GM18873 (cell line): Measurements from ENCODE around the gene TBPL1.
A peak's percentile ranks its signal among the peaks of the same experiment; 100 is the strongest.
"Not testable (repeated sequence)": the region's sequence is repeated elsewhere in the genome, so short reads cannot be mapped to it uniquely, and the experiment has no call there.

ENCODE experiments used
- ATAC-seq: cut with Tn5 transposase; IDR thresholded peaks from one replicate; pipeline ENCODE4 v1.9.1; 2021; ENCODE audit warnings: mild to moderate bottlenecking, moderate library complexity, moderate number of reproducible peaks; ENCODE audit not compliant: unreplicated experiment, low FRiP score

The TBPL1 gene

DNA sequence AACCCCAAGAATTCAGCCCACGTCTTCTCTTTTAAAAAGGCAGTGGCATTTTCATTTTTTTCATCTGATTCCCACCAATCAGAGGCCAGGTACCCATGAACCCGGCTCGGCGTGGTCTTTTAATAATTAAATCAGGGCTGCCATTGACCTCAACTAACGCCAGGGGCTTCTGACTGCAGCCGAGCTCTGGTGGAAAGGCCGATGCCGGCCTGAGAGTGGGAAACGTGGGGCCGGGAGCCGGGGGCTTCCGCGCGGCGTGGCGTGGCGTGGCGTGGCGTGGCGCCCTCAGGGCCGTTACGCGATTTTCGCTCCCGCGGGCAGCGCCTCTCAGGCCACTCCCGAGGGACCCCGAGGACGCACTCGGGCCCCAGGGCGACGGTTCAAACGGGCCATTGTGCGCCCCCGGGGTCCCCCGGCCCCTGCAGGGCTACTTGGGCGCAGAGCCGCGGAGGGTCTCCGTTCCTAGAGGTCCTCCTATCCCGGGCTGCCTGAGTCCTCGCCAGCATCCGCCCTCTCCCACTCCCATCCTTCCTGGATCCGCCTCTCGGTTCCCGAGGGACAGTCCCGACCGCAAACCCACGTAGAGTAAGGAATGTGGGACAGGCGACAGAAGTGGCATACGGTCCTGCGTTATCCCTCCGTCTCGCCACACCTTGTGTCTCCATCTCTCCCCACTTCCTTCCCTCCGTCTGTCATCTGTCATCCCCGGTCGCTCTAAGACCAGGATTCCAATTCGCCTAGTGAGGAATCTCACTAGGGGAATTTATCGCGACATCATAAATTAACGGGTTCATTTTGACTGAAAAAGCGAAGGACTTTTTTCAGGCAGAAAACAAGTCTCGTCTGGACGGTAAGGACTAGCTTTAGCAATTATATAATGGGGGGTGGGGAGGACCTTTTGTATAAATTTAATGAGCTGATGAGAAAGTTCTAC lies 876 bp upstream of the TBPL1 start:
- ATAC-seq, result peak; percentile 41

DNA sequence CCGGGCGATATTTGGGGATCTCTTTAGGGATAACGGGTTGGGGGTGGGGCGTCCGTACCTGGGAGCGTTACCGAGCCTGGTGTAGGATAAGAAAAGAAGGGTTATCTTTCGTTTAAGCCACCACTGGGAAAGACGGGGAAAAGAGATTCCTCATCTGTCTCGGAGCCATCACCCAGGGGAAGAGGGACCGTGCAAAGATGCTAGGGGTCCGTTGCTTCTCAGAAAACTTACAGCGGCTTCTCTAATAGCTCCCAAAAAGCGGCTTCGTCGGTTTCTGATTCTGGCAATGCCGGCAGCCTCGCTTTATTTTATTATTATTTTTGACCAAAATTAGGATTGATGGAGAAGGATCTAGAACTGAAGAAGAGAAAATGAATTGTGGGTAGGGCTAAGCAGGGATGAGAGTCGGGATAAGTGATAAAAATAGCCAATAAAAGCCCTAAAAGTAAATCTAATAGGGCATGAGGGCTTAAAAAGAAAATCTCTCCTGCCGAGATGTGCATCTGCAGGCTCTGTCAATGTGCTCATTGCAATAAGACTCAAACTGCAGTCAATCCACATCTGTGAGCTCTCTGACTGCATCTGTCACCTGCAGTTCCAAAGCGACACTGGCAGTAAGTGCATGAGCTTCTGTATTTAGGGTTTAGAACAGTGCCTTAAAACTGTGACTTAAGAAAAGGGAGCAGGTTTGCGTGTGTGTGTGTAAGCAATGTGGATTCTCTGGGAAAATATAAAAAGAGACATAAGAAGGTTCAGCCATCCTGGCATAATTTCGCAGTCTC lies 801 bp downstream of the TBPL1 start:
- no peak for ATAC-seq

DNA sequence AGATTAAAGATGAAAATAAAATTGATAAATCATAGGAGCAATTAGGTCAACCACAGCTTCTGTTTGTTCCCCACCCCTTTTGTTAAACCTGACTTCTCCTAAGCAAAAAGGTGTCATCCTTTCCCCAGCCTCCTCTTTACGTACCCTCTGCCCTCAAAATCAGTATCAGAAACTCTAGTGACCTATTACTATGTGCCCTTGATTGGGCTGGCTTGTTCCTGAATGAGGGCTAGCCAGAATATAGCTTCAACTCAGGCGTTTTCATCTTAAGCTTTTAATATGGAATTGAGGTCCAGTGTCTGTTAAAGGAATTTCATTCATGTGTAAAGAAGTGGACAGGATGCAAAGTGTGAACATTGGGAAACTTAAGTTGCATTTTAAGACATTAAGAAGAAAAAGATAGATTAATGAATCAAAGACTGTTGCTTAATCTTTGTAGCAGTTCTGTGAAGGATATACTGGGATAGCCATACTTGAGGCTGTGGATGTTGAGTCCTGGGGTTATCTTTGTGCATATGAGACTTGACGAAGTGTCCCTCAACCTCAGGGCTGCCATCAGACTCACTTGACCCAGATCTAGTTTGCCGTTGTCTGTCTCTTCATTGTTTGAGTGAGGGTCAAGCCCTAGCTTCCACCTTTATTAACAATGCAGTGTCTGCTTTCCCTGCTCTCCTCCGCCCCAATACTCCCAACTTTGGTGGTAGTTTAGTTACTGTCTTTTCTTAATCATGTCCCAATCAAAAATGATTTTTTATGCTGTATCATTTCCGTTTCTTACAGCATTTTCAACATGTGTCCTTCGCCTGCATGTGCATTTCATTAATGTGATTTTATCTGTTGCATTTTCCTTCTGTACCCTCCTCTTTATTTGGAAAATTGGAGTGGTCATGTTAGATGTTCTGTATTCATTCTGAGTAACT lies 1.9 kb downstream of the TBPL1 start:
- no peak for ATAC-seq

DNA sequence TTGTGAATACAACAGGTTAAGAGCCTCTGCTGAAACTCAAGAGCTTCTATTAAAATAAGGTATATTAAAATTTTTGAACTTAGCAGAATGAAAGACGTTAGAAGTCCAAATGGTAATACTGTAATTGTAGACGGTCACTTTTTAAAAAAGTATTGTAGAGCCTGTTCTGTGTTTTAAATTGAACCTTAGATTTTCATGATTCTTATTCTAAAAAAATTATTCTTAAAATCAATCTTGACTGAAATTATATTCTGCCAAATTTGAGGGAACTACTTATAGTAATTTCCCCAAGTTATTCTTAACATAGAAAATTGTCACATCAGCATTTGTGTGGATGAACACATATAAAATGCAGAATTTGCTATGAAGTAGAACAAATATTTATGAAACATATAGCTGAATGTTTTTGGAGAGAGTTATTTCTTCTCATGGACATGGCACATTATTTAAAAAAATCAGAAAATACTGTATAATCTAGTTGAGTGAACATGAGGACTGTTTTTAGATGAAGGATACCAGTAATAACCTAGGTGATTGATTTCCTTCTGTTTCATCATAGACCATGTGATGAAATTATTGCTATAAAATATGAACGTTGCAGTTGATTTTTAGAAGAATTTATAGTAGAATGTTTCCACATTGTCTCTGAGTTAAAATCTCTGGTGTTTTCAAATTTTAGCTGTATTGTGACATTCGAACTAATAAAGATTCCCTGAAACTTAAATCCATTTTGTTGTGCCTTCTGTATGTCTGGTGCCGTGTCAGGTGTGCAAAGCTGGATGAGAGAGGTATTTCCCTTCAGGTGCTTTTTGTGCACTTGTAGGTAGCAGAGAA lies 2.8 kb downstream of the TBPL1 start:
- no peak for ATAC-seq

DNA sequence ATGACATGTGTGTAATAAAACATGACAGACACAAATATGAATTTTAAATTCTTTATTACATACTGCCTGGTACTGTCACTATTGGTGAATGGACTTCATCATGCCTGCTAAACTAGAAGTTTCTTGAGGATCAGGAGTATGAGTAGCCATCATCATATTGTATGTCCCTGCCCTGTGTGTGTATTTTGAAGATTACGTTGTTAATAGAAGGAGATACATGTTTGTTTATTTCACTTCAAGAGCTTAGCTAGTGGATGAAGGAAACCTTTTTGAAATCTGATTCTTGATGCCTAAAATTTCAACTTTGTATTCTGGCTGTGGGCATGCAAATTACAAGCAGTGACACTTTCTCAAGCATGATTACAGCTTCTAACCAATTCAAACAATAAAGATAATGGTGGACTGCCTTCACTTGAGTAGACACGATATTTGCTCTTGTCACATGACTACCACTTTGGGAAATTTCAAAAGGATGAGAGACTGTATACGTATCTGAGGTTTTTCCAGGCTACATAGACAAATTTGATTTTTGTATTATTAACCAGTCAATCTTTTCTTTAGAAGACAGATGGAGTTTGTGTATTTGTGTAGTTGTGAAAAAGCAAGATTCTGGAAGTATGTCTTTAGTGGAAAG lies 3.5 kb downstream of the TBPL1 start:
- no peak for ATAC-seq

DNA sequence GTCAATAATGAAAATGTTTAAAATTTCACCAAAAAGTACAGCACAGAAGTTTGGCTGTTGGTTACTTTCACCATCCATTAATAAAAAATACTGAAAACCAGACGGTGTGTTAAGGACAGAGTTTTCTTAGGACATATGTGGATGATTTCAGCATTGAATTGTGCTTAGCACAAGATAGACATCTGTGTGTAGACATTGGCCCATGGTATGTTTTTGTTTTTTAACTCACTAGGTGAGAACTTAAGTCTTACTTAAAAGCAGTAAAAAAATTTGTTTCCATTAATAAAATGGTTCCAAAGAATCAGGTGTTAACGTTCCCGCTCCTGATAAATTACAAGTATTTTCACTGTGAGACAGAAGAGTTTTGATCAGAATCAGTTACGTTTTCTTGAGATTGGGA lies 4.2 kb downstream of the TBPL1 start:
- no peak for ATAC-seq

DNA sequence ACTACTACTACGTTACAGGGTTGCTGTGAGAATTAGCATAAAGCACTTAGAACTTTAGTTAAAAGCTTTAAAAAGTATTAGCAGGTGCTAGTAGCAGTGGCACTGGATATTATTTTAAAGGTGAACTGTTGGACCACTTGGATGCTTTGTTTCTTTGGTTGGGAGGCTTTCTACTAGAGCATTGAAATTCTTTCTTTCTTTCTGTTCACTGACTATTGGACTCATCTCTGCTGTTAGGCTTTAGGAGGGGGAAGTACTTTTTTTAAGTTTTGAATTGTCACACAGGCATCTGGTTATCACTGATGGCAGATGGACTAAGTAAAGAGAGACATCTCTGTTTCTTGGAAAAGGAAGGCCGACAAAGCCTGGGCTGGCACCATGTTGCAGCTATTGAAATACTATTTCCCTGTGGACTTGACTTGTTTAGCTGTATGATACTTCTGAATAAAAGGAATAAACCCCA lies 4.8 kb downstream of the TBPL1 start:
- no peak for ATAC-seq

DNA sequence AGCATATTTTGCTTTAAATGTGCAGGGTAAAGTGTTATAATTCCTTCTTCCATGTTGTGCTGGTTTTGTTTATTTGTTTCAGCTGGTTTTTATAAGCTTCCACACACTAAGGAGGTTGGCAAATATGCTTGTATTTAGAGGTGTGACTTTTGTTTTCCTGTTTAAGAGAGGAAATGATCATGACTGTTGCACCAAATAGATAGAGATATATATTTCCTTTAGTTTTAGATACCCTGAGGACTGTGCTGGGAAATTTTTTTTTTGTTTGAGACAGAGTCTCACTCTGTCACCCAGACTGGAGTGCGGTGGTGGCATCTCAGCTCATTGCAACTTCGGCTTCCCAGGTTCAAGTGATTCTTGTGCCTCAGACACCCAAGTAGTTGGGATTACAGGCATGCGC lies 5.8 kb downstream of the TBPL1 start:
- ATAC-seq, result no peak

DNA sequence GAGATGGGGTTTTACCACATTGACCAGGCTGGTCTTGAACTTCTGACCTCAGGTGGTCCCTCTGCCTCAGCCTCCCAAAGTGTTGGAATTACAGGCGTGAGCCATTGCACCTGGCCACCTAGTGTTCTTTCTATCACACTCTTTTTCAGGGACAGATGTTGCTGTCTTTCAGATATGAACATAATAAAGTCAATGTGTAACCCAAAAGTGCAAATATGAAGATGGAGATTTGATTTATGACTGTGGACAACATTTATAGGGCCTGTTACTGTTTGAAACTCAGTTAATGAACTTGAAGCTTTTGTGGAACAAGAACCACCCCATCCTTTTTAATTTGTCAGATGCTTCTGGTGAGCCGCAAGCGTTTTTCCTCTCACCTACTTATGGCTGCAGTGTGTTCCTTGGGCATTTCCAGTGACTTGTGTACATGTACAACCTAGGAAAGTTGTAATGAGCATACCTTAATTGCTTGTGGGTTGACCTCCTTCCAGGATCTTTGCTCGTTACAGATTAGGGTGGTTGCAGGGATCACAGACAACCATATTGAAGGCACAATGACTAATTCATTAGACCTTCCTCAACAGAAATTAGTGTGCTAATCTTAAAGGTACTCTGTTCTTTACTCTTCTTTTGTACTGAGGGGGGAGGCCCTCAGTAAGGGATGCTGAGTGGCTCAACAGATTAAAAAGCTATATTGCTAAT lies 6.8 kb downstream of the TBPL1 start:
- ATAC-seq, result no peak

DNA sequence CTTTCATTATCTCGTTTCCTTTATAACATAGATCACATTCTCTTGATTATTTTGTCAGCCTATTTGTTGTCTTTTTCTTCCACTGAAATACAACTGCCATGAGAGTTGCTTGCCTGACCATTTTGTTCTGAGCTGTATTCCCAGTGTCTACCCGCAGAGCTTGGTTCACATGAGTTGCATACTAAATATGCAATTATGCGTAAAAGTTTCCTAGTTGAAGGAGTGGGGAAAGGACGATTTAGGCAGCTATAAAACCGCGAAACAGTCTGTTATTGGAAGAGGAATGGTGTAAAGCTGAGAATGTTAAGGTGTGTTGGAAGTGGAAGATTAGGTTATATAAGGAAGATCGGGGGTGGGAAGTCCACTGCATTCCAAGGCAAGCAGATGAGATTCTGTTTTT lies 8.8 kb downstream of the TBPL1 start:
- no peak for ATAC-seq

DNA sequence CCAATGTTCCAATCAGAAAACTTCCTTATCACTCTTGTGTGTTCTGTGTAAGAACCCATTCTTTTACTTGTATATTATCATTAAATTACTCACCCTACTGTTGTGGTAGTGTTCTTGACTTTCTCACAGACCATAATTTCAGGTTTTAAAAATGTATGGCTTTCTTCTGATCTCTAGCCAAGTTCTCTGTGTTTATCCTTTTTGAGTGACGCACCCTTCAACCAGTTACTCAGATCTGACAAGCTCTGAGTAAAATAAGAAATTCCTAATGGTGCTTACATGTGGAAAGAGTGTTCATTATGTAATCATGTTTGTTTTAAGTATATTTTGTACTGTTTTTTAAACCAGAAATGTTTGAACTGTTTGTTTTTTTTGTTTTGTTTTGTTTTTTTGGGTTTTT lies 11.0 kb downstream of the TBPL1 start:
- no peak for ATAC-seq

DNA sequence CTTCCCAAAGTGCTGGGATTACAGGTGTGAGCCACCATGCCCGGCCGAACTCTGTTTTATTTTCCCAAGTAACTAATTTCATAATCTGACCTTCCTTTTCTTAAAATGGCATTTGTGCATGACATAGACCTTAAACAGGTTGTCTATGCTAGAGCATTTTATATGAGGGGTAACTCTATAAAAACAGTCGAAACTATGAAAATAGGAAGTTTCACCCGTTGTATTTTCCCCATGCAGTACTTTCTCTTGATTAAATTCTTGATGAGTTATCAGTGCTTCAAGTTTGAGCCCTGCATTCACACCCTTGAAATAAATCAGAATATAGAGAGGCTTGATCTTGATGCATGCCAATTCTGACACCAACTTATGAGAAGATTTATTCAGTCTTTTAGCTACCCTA lies 11.7 kb downstream of the TBPL1 start:
- no peak for ATAC-seq

DNA sequence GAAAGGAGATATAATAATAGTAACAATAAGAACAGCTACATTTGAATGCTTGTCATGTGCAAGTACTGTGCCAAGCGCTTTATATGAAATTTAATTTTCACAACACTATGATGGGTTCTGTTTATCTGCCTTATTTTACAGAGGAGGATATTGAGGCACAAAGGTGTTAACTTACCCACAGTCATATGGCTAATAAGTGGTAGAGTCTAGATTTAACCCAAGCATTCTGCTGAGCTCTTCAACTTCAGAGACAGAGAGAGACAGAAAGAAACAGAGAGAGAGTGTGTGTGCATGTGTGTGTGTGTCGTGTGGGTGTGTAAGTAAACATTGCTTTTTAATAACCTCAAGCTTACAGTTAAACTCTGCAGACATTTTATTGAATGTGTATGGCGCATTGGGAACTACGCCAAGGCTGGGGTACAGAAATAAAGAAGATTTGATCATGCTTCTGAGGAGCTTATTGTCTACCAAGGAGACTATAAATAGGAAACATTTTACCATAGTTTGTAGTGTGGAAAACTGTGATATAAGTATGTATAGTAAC lies 12.9 kb downstream of the TBPL1 start:
- ATAC-seq, result no peak

DNA sequence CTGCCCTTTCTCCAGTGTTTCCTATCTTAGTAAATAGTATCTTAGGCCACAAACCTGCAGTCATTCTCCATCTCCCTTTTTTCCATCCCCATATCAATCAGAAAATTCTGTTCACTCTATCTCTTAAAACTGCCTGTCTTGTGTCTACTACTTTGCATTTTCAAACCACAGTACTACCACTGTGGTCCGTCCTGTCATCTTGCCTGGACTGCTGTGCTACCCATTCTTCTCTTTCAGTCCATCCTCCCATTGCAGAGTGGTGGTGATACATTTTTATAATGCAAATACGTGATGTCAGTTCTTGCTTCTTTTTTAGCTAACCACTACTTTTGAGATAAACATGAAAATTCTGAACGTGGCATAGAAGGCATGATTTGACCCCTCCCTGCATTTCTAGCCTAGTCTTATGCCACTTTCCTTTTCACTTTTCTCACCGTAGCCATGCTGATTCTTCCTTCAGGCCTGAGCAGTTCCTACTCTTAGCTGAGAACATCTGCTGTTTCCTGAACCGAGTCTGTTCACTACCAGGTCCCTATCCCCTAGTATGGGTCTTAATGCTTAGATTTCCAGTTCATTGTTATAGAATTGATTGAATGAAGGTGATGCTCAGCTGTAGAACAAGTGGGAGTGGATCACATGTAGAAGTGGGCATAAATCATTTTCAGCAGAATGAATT lies 13.8 kb downstream of the TBPL1 start:
- ATAC-seq, result peak; percentile 88

DNA sequence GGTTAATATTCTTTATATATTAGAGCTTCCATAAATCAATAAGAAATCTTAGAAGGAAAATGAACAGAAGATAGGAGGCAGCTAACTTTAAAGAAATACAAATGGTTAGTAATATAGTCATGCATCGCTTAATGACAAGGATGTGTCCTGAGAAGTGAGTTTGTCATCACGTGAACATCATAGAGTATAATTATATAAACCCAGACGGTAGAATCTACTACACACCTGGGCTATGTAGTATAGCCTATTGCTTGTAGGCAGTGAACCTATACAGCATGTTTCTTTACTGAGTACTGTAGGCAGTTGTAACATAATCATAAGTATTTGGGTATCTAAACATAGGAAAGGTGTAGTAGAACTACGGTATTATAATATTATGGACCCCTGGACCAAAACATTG lies 14.3 kb downstream of the TBPL1 start:
- ATAC-seq, result no peak

DNA sequence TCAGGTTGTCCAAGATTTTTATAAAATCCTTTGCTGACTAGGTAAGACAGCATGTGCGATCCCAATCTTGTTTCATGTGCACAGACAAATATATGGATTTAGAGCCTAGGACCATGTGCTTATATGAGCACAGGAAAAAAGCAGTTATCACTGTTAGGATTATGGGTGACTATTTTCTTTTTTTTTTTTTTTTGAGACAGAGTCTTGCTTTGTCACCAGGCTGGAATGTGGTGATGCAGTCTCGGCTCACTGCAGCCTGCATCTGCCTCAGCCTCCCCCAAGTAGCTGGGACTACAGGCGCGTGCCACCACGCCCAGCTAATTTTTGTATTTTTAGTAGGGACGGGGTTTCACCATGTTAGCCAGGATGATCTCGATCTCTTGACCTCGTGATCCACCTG lies 14.8 kb downstream of the TBPL1 start:
- ATAC-seq, result not testable (repeated sequence)

DNA sequence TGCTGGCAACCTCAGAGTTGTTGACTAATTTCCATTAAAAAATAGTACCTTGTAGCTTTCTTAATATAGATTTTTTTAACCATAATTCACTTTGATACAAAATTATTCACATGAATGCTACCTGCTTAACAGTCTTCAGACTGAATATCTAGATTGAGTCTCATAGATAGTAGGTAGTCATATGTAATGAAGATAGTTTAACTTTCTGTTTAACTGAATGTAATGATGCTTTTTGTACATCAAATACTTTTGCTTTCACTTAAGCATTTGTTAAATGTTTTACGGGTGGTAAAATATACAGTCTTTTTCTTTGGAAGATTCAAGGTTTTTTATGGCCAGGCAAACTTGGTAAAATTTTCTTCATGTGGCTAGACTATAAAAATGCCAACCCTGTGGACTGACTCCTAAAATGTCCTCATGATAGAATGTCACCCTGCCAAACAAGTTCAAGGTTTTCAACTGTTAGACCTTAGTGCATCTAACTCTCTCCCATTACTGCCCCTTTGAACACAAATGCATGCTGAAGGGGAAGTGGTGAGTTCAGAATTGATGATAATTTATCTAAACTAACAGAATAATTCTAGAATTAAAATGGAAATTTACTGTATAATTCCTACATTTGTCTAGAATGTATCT lies 16.4 kb downstream of the TBPL1 start:
- no peak for ATAC-seq
